Superior temporal gyrus (tissue), 1 donor: ENCODE data around the gene MAGED1.
"Not testable (repeated sequence)": the region's sequence is repeated elsewhere in the genome, so short reads cannot be mapped to it uniquely, and the experiment has no call there.

Experiments
- DNase-seq: peaks from one replicate; pipeline ENCODE4 v3.0.0-alpha.2; 2016; ENCODE audit errors: extremely low spot score

The MAGED1 gene

GRCh38 chrX:51894697-51895336, 1.4 kb downstream of the MAGED1 start:
- no peak for DNase-seq

- DNase-seq = no peak
Observed at GRCh38 chrX:51896626-51897025, 3.2 kb downstream of the MAGED1 start.

DNA sequence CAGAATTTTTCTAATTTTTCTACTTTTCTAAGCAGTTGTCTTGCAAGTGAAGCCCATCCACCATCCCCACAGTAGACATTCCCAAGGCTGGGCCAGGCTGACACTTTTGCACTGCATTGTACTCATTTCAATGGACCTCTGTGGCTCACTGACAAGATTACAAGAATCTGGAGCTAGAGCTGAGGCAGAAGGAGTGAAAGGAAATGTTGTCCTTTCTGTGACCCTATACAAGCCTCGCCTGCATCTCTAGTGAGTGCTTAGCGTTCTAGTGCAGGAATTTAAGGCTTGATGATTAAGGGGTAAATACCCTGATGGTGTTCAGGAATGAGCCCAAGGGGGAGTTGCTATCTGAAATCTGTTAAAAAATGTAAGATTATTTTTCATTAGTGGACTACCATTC, 6.3 kb downstream of the MAGED1 start:
- no peak for DNase-seq

- DNase-seq = no peak
Observed at GRCh38 chrX:51902510-51903050, 9.2 kb downstream of the MAGED1 start.

DNA sequence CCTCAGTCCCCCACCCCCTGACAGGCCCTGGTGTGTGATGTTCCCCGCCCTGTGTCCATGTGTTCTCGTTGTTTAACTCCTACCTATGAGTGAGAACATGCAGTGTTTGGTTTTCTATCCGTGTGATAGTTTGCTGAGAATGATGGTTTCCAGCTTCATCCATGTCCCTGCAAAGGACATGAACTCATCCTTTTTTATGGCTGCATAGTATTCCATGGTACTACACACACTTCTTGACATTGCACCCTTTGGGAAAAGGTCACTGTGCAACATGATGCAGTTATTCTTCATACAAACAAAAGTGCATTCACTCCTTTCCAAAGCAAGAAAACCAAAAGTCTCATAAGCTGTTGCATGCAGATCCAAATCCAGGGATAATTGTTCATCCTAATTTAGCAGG, 11.7 kb downstream of the MAGED1 start:
- DNase-seq = not testable (repeated sequence)

DNA sequence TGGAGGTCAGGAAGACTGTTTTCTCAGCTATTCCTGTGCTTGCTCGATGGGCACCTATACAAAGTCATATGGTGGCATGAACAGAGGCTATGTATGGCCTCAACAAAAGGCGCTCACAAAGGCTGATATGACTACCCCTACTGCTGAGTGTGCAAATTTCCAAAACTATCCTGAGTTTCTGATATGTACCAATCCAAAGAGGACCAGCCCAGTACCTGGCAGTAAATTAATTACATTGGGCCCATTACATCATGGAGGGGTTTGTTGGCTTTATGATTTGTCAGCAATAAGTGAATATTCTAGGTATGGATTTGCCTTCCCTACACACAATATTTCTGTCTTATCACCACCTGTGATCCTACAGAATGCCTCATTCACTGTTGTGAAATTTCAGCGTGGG, 12.3 kb downstream of the MAGED1 start:
- DNase-seq = no peak

DNA sequence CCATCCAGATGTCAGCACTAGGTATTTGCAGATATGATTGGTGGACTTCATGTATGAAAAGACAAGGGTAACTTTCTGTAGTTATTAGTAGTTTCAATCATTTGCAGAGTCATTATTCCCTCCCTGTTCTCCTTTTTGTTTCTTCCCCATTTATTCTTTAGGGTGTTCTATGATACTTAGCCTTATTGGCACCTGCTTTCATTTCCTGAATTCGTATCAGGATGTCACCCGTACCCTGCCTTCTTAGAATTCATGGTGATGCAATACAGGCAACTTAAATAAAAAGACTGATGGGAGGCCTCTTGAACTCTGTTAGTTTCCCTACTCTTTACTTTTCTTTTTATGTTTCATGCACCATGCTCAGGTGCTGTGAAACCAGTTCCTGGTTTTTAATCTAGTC, 24.2 kb downstream of the MAGED1 start:
- no peak for DNase-seq

DNA sequence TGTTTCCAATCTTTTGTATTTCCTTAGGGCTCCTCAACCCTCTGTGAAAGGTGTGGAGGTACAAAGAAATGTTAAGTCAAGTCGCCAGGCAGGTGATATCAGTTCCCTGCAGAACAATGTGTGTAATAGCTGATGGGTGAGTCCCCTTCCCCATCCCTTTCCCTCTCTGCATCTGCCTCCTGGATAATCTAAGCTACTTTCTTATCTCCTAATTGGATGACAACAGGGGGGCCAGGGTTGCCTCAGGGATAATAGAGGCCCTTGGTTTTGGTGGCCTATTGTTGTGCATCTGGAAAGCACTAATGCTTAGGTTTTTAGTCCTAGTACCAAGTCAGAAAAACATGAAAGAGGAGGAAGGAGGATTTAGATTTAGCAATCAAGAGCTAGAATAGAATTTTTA, 29.1 kb downstream of the MAGED1 start:
- no peak for DNase-seq

- no peak for DNase-seq
Observed at GRCh38 chrX:51931566-51932150, 38.2 kb downstream of the MAGED1 start.
